Middle frontal gyrus (tissue), 1 donor: ENCODE results near the gene NPAS3.

ENCODE experiments used
- DNase-seq: peaks from one replicate; pipeline ENCODE4 v3.0.0-alpha.2; 2015; ENCODE audit warnings: low spot score; ENCODE audit errors: extremely low spot score

The NPAS3 gene

DNA sequence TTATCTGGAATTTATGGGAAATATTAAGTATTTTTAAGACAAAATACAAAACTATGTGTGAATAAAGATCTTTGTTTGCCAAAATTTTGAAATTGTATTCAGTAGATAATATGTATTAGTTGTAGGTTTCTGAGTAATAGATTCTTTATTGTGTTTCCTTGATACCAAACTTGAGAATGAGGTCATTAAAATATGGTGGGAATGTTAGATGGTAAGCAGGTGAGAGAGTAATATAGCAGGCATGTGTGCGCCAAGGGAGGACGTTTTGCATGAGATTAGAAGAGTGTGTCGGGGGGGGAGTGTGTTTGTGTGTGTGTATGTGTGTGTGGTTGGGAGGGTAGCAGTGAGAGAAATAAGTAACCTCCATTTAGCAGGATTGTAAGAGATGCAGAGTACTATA lies 376.5 kb downstream of the NPAS3 start:
- no peak for DNase-seq

DNA sequence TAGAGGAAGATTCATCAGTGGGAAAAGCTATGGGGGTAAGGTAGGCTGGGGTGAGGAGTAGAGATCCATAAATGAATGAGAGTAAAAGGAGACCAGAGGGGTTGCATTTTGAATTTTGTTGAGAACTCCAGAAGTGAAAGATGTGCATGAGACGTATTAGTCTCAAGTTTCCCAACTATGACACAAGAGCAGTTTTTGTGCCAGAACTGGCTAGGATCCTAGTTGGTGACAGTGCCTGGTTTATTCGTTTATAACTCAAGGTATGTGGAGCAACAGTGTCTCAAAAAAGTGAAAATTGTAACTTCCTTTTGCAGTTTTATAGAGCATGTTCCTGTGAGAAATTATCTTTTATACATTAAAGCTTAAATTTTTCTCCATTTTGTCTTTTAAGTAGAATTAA lies 377.0 kb downstream of the NPAS3 start:
- DNase-seq = no peak

DNA sequence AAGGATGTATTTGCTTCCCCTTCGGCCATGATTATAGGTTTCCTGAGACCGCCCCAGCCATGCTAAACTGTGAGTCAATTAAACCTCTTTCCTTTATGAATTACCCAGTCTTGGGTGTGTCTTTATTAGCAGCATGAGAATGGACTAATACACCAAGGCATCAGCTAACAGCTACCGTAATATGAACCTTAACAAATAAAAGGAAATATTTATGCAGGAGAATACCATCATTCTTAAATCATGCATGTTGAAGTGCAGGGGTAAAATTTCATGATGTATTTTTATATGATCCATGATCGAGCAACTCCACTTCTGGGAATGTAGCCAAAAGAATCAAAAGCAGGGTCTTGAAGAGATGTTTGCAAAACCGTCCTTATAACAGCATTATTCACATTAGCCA lies 379.0 kb downstream of the NPAS3 start:
- no peak for DNase-seq

DNA sequence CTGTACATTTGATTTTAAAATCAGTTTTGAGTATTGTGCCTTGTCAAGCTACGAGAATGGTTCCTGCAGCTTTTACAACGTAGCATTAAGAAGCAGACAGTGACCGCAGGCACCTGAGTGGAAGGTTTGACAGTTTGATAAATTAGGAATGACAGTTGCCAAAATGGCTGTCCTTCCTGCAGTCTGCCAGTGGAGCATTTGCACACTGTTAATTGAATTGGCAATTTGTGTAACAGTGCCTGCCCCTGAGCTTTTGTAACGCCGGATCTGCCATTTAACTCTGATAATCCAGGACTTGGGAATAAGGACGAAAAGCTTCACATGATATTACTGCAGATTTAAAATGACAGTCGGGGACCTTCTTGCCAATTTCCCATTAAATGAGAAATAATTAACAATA lies 385.3 kb downstream of the NPAS3 start:
- no peak for DNase-seq

DNA sequence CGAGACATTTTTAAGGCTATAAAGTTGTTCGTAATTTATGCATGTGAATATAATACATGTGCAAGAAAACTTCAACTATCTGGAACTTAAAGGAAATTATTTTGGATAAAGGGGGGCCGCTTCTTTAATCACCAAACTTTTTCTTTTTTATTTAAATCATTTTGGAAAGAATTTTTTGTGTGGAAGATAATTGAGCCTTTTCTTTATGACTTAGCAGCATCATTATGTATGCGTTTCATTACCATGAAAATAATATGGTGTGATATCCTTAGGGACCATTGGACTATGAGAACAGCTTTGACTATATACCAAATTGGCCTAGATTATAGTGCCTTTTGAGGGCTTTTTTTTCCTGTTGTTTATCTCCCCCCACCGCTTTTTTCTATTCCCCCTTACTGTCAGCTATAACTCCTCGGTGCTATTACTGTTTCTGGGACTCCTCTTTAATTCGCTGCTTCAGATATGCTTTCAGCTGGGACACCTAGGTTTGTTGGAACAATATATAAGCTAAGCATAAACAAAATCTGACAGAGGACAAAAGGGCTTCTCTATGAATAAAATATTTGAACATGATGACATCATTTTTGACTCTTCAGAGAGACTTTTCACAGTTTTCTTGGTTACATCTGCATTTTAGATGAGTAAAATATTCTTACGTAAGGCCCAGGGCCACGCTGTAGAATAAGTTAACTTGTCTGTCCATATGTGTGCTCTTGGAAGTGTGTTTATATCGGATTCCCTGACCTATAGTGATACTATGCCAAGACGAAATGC lies 392.7 kb downstream of the NPAS3 start:
- no peak for DNase-seq

DNA sequence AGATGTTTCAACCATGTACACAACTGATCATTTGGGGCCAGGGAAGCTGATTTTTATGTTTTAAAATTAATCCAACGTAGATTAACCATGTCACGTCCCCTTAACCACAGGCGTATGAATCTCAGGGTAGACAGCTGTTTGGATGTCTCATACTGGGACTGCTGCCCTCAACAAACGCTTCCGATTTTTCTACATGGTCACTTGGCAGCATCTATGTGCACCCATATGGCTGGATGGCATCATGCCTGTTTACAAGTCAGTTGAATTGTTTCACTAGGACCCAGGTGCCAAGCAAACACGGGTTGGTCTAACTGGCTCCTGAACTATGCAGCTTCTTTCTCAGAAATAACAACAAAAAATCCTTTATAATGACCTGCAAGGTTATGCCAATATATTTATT lies 393.8 kb downstream of the NPAS3 start:
- DNase-seq = peak; percentile 43

DNA sequence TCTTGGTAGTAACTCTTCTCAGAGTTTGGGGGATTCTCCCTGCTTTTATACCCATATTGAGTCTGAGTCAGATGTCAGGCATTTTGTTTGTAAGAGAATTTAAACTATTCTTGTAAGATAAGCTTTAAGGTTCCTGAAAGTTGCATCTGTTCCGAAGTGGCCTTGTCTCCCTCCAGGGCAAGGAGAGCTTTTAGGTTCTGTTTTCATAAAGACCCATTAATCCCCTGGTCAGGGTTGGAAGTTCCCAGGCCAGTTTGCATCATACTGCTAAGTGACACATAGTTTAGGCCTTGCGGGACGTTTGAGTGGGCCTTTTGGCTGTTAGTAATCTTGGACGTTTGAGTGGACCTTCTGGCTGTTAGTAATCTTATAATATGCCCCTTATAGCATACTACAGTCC lies 396.7 kb downstream of the NPAS3 start:
- DNase-seq = no peak

DNA sequence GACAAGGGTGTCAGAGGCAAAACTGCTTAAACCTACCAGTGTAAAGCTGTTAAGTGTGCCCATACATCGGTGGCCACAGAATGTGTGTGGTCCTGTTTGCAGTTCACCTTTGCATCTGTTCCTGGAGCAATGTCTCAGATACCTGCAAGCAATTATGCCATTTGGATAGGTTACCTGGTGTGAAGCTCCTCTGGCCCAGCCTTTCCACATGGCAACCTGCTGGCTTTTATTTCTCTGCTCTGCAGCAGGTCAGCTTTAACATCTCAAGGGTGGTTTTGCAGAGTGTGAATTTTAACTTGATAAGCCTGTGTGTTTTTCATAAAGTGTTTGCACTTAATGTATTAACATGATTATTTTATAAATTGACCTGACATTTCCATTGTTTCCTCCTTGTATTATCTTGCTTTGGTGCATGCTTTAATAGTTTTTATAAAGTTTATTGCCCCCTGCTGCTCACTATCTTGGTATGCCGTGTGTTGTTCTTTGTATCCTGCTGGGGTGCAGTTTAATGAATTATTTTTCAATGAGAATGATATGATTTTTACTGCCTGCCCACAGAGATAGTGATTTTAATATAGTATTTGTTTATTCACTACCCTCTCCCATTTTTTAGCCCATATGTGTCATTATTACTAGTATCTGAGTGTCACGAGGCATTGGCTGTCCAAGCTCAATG lies 403.8 kb downstream of the NPAS3 start:
- DNase-seq = no peak

DNA sequence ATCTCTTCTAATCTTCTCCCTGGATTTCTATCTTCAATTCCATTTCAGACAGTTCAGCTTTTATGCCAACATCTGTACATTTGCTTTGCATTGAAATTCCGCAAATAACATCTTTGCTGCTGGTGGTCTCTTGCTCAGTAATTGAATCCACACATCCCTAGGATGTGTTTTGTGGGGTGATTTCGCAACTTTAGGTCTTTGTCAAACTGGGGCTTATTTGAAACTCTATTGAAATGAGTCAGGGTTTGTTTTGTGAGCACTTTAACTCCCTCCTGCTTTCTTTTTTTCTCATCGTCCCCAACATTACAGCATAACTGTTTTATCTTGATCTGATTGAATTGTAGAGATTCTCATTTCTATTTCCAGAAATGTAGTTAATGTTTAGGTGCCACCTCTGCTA lies 404.3 kb downstream of the NPAS3 start:
- DNase-seq = no peak

DNA sequence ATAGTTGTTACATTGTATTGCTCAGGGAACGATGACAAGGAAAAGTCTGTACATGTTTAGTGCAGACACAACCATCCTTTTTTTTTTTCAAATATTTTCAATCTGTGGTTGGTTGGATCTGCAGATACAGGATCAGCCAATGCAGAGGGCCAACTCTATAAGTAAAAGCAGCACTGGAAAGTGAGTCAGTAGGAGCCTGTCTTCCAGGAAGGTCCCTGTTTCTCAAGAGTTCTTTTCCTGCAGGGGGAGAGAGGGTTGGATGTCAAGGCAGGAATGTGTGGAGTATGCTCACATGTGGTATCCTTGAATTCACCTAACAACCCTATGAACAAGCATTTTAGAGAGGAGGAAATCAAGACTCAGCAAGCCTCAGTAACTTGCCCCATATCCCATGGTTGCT lies 409.1 kb downstream of the NPAS3 start:
- no peak for DNase-seq

DNA sequence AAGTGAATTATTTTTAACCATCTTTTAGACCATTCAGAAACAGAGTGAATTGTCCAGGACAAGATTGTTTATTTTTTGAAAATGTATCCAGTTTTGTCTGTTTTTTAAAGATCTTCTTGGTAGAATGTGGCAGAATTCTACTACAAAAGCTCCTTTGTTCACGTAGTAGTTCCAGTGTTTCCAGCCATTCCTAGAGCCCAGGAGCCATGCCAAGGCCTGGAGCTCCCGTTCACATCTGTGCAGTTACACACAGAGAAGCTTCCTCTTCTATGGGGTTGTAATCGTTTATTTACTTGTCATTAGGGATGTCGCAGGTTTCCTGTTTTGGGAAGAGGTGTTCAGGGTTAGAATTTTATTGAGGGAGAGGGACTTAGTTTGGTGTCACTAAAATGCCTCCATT lies 409.8 kb downstream of the NPAS3 start:
- no peak for DNase-seq

DNA sequence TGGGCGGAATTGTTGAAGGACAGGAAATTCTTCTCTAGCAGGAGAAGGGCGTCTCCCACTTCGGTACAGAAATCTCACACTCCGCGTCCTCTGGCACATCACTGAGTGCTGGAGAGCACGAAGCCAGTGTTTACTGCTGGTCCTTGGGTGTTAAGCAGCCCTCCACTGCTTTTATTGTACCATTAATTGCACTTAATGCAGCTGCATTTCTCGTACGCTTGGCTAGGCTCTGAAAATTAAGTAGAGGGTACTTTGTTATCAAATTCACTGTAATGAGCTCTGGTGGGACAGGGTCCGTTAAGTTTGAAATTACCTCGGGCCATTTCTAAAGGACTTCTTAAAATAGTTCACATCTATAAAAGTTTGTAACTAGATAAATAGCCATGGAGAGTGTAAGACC lies 411.2 kb downstream of the NPAS3 start:
- DNase-seq = no peak

DNA sequence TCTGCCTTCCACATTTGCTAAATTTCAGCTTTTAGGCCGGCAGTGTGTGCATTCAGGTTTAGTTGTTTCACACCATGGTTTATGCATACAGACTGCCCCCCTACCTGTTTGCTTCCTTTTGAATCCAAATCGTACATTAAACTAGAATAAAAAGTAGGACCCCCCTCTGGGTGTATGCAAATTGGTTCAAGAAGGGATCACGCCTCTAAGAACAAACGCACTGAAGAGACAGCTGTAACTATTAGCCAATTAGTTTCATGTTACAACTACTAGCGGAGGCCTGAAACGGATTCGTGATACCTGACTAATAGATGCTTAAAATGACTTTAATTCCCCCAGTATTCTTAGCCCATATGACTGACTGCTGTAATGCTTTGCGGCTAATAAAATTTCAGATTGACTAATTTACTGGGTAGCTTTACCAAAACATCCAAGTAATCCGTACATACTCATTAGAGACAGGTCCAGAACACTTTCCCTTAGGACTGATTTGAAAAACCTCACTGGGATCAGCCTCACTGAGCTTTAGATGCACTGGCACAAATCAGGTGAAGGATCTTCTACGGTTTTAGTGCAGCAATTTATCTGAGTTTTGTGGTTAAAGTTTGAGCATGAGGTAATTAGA lies 411.8 kb downstream of the NPAS3 start:
- no peak for DNase-seq

DNA sequence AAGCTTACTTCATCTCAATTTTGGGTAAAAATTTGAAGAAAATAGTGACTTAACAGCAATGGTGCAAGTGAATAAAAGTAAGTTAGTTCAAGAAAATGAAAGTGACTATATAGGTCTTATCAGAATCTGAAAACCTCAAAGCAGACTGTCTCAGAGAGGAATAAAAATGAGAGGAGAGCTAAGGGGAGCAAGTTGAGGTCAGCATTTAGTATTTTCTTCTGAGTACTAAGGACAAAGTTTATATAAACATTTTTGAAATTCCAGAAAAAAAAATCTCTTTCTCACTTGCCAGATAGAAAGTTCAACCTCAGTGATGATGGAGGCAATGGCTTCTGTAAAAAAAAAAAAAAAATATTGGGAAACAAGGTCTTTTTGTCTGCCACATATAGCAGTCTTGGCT lies 414.1 kb downstream of the NPAS3 start:
- no peak for DNase-seq

DNA sequence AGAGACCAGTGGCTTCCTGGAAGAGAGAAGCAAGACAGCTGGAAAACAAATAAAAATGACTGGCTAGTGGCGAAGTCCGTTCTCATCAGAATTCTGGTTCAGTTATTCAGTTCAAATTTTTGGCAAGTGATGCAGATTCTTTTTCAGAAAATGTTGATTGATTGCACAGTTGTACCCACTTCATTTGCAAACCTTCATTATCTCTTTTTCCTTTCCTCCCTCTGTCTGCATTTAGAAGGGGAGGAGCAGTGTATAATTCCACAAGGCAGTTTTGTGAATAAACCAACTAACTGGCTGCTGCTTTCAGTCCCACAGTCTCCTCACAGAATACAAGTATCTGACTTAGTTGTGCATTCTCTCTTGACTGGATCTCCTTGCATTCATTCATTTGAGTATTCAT lies 417.5 kb downstream of the NPAS3 start:
- no peak for DNase-seq

DNA sequence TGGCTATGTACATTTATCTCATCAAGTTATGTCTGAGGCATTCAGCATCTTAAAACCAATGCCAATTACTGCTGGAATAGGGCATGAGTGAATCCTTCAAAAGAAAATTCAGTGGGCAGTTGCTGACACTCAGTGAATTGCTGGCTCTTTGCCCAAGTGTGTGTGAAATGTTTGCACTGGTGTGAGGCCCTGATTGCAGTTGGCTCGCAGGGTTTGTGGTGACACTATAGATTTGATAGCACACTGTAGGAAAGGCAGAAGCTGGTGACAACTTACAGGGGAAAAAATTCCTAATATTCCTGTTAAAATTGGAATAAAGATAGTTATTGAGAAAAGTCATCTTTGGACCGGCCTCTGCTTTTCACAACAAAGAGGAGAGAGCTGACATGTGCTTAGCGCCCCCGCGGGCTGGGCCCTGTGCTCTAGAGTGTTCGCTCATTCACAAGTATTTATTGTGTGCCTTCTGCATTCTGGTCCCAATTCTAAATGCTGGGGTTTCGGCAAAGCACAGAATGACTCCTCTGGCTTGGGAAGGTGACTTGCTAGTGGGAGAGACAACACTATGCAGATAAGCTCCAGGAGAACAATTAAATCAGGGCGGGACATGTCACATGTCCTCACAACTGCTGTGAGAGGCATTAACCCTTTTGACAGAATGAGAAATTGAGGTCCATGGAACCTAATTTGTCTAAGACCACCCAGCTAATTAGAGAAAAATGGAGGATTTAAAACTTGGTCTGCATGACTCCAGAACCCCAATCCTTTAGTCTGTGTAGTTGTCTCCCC lies 418.7 kb downstream of the NPAS3 start:
- DNase-seq = no peak

DNA sequence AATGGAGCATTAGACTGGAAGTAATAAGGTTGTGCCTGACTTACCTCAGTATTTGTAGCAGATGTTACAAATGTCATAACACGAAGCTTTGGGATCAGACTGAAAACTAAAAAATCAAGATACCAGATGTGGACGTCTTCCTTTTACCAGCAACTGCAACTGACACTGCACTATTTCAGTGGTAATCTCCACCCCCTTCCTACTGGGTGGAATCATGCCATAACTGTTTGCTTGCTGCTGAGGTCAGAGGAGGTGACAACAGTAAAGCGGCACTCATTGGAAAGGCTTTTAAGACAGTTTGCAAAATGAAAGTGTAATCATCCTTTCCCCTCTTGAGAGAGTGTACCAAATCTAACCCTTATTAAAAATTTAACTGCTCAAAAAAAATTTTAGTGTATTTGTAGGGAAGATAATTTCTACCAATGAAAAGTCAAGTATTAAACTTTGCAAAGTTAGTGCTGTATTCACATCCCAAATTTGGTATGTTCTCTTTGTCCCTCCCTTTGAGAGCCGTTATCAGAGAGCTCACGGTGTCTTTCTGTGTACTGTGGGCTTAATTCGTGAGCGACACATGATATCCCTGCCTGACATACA lies 420.7 kb downstream of the NPAS3 start:
- no peak for DNase-seq

DNA sequence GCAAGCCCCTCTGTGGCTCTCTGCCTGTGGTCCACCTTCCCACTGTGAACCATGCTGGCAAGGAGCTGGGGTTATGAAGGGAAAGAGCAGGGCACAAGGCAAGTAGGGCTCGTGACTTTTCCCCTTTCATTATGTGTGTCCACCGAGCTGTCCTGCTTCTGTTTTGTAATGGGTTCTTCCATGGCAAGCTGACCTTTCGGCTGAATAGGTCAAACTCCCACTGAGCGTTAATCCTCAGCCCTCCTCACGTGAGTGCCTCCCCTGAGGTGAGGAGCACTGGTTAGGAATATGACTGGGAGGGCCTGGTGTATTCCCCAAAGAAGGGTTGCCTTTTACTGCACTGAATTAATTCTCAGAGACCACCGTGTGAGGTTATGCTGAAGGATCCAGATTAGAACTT lies 424.3 kb downstream of the NPAS3 start:
- DNase-seq = no peak

DNA sequence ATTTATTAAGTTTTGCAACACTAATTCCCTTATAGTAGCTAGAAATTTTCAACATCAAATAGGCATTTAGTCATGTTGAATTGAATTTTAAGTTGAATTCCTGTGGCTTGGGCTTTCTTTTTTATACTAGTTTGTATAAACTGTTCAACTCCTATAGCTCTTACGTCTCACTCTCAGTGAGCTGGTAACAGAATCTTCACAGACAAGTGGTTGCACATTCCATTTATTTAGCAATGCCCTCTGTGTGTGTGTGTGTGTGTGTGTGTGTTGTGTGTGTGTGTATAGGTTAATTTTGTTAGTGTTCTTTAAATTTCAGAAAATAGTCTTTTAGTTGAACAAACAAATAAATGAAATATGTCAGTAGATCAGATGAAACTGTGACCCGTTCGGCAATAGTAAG lies 425.0 kb downstream of the NPAS3 start:
- no peak for DNase-seq

DNA sequence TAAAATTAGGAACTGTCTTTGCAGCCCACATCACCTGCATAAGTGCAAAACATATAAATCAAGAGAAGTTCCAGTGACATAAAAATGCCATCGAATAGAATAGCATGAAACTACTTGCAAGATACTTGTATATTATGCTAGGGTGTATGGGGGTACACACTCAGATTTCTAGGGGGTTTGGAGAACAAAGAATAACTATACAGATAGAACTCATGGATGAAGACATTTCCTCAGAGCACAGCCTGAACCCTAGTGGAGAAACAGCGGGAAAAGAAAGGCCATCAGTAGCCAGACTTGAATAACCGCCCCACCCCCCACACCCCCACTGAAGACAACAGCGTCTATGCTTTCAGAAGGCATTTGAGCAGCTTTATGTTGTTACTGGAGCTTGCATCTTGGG lies 425.8 kb downstream of the NPAS3 start:
- no peak for DNase-seq

DNA sequence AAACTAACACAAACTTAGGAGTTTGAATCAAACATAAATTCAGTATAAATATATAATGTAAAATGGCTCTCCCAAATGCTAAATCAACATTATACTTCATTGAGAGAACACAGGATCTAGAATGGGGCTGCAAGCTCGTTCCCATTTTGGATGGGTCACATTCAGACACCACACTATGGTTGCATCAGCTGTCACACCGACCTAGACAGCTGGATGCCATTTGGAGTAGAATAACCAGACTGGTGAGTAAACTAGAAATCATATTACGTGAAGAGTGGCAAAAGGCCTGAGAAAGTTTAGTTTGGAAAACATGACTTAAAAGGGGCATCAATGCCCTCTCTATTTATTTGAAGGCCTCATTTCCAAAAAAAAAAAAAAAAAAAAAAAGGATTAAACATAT lies 430.4 kb downstream of the NPAS3 start:
- DNase-seq = no peak

DNA sequence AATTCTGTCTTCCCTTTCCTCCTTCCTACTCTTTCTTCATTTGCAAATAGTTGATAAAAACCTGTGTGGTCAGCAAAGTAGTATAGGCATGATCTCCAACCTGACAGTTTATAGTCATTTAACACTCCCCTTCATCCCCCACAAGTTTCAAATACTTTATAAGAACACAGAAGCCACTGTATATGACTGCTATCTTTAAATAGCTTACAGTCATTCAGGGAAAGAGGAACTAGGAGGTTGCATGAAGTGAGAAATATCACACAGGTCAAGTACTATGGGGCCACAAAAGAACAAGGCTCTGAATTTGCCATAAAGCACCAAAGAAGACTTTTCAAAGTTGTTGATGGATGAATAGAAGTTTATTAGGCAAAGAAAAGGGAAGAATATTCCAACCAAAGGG lies 431.3 kb downstream of the NPAS3 start:
- no peak for DNase-seq
